Activated CD4-positive, alpha-beta T cell treated with anti-CD3 and anti-CD28 coated beads, Interleukin-2, amount 50 U/mL, for 4 hours (primary cell): ENCODE results near the gene LY9.
"Not testable (repeated sequence)": the region's sequence is repeated elsewhere in the genome, so short reads cannot be mapped to it uniquely, and the experiment has no call there.

Experiments
- DNase-seq, 2 experiments: peaks; one replicate each; pipeline ENCODE4 v3.0.0-alpha.2; 2020

The LY9 gene

GRCh38 chr1:160867651-160868050 lies 71.7 kb downstream of the LY9 start:
- DNase-seq = not testable (repeated sequence)

DNA sequence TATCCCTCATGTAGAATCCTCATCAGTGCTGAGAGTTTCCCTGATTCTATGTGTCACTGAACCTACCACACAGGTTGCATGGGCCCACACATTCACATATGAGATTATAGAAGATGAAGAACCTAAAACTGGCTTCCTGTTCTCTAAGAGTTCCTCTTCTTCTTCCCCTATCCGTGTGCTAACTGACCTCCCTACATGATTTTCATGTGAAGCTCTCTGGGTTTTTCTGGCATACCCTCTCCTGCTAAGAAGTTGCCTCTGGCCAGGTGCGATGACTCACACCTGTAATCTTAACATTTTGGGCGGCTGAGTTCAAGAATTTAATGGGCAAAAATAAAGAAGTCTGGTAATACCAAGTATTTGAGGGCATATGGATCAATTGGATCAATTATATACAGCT lies 72.2 kb downstream of the LY9 start:
- no peak for DNase-seq

DNA sequence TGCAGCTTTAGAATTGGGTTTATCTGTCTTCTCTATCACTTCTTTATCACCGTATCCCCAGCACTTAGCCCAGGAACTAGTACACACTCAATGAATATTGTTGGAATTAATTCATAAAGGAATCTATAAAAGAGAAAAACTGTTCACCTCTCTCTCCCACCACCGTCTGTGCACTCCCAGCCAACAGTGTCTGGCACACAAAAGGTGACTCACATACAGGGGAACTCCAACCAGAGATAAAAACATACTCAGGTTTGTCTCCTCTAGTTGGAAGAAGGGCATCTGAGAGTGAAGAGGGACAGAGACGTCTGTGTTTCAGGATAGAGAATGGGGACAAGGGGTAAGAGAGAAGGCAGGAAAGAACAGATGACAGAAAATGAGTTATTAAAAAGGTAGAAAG lies 79.0 kb downstream of the LY9 start:
- peak in 1 of 2 experiments; percentile 8 for DNase-seq

- not testable (repeated sequence) for DNase-seq
Observed at GRCh38 chr1:160875591-160875990, 79.6 kb downstream of the LY9 start.

- DNase-seq = no peak
Observed at GRCh38 chr1:160876311-160876710, 80.3 kb downstream of the LY9 start.

GRCh38 chr1:160877221-160877620 lies 81.2 kb downstream of the LY9 start:
- no peak for DNase-seq
